ENCODE measurements around the gene APBA1. TPM values are rescaled to one million over a fixed set of nuclear protein-coding genes. Genes with fewer than 3 reads are reported as not detected.

APBA1 gene
- total RNA-seq, 2 experiments from 2014 or later, result 0.79 to 3.6 TPM

DNA sequence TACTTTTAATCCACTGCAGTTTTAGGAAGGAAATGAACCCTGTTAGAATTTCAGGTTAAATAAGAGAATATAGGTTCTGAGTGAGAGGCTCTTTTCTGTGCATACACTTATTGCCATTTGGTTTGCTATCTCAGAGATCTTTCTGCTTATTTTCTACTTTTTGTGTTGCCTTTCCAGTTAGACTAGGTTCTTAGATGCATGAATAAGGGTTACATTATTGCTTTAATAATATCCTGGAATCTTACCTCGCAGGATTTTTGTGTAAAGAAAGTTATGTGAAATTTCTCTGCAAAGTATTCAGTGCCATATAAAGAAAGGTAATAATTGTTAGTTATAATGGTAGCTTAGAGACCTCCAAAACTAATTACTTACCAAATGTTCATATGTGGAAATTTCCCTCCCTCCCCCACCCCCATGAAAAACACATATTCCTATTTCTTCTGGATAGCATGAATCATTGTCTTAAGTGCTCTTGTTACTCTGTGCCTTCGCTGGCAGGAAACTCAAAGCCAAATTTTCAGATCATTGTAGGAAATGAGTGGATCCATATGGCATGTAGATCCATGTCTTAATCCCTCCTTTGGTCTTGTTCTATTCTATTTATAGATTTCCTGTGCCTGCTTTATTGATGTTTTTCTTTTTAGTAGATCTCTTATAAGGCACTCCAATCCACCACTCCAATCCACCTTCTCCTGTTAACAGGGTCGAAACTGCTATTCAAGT, 2.7 kb upstream of the APBA1 start:
- Mint-ChIP-seq H3K27ac (no peak overlapping the region), H3K36me3 (no peaks in the 10 kb centered on the region), H3K4me3 (no peak overlapping the region), H3K9me3 (ENCODE audit: low read depth) (no peaks in the 10 kb centered on the region), H3K4me1 (peaks cover 4% of the 10 kb centered on the region), H3K27me3 (peaks cover 55% of the 10 kb centered on the region)
- CTCF ChIA-PET, result no interaction called here
- ATAC-seq (no peak), DNase-seq (no peak)

GRCh38 chr9:69674112-69674685, 2.0 kb upstream of the APBA1 start:
- Mint-ChIP-seq H3K36me3 (no peaks in the 10 kb centered on the region), H3K4me1 (peaks cover 4% of the 10 kb centered on the region), H3K4me3 (no peak overlapping the region), H3K9me3 (ENCODE audit: low read depth) (no peaks in the 10 kb centered on the region), H3K27me3 (peaks cover 55% of the 10 kb centered on the region), H3K27ac (no peak overlapping the region)
- no peak for ATAC-seq
- no peak for DNase-seq
- CTCF ChIA-PET, result interaction anchor here (0.9 to 1.6 kb wide), 2 partner anchors 27 to 76 kb away, joined by 3 to 5 read pairs; no protein-coding TSS in a partner anchor

- Mint-ChIP-seq H3K4me3 (peak overlapping the region; percentile 58), H3K9me3 (ENCODE audit: low read depth) (no peaks in the 10 kb centered on the region), H3K27me3 (peaks cover 50% of the 10 kb centered on the region), H3K36me3 (no peaks in the 10 kb centered on the region), H3K4me1 (peaks cover 4% of the 10 kb centered on the region), H3K27ac (no peak overlapping the region)
- DNase-seq (no peak), ATAC-seq (no peak)
- CTCF ChIA-PET, result interaction anchor here (0.7 to 1.6 kb wide), 12 partner anchors 11 to 929 kb away, joined by 3 to 5 read pairs (median 4); partner anchors contain the start of gene PTAR1
Measured at GRCh38 chr9:69673311-69673640, 1.1 kb upstream of the APBA1 start.

- H3K27me3 Mint-ChIP-seq, result peaks cover 50% of the 10 kb centered on the region
- H3K4me1 Mint-ChIP-seq, result peaks cover 4% of the 10 kb centered on the region
- ATAC-seq (peak; percentile 97), DNase-seq (peak; percentile 76)
- no peaks in the 10 kb centered on the region for H3K36me3 Mint-ChIP-seq
- H3K4me3 Mint-ChIP-seq, result peak overlapping the region; percentile 58
- no peak overlapping the region for H3K27ac Mint-ChIP-seq
- H3K9me3 Mint-ChIP-seq (ENCODE audit: low read depth), result no peaks in the 10 kb centered on the region
- CTCF ChIA-PET, result interaction anchor here (0.7 to 1.6 kb wide), 15 partner anchors 11 to 930 kb away, joined by 3 to 5 read pairs (median 3); partner anchors contain the start of gene PTAR1
Measured at GRCh38 chr9:69672596-69673310, 582 bp upstream of the APBA1 start.

GRCh38 chr9:69671311-69671878, 776 bp downstream of the APBA1 start:
- H3K36me3 Mint-ChIP-seq, result no peaks in the 10 kb centered on the region
- DNase-seq, result no peak
- no peaks in the 10 kb centered on the region for H3K9me3 Mint-ChIP-seq (ENCODE audit: low read depth)
- H3K27ac Mint-ChIP-seq, result no peak overlapping the region
- peaks cover 4% of the 10 kb centered on the region for H3K4me1 Mint-ChIP-seq
- CTCF ChIA-PET, result interaction anchor here (1.1 to 1.6 kb wide), 4 partner anchors 18 to 931 kb away, joined by 3 to 4 read pairs (median 4); no protein-coding TSS in a partner anchor
- ATAC-seq, result no peak
- H3K27me3 Mint-ChIP-seq, result peaks cover 48% of the 10 kb centered on the region
- H3K4me3 Mint-ChIP-seq, result peak overlapping the region; percentile 23

GRCh38 chr9:69667306-69667705, 4.9 kb downstream of the APBA1 start:
- Mint-ChIP-seq H3K4me3 (no peak overlapping the region), H3K27ac (no peak overlapping the region), H3K27me3 (peaks cover 37% of the 10 kb centered on the region), H3K4me1 (no peaks in the 10 kb centered on the region), H3K9me3 (ENCODE audit: low read depth) (no peaks in the 10 kb centered on the region), H3K36me3 (no peaks in the 10 kb centered on the region)
- no peak for ATAC-seq
- CTCF ChIA-PET, result no interaction called here
- no peak for DNase-seq

DNA sequence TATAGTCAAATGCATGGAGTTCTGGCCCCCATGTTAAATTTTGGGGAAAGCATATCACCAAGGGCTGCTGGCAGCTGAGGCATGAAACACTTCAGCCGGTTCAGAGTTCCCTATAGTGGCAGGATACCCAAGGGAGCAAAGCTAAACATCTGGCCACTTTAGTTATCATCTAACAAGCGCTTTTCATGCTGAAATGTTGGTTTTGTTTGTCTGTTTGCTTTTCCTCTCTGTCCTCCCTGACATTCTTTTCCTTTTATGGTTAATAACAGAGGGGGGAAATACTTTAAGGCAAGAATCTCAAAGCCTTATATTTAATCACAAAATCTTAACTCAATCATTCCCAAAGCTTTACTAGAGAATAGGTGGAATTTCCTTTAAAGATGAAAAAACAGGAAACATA, 11.9 kb downstream of the APBA1 start:
- H3K27me3 Mint-ChIP-seq, result peaks cover 29% of the 10 kb centered on the region
- no peak overlapping the region for H3K27ac Mint-ChIP-seq
- H3K4me1 Mint-ChIP-seq, result no peaks in the 10 kb centered on the region
- DNase-seq (no peak), ATAC-seq (no peak)
- no peak overlapping the region for H3K4me3 Mint-ChIP-seq
- CTCF ChIA-PET, result no interaction called here
- H3K9me3 Mint-ChIP-seq (ENCODE audit: low read depth), result no peaks in the 10 kb centered on the region
- H3K36me3 Mint-ChIP-seq, result no peaks in the 10 kb centered on the region

GRCh38 chr9:69658987-69659675, 13.0 kb downstream of the APBA1 start:
- CTCF ChIA-PET, result interaction anchor here (1.0 kb wide), 1 partner anchor 14 kb away, joined by 3 read pairs; the partner anchor contains the start of gene APBA1
- no peak for ATAC-seq
- no peak for DNase-seq
- no peak overlapping the region for H3K4me3 Mint-ChIP-seq
- no peaks in the 10 kb centered on the region for H3K4me1 Mint-ChIP-seq
- H3K36me3 Mint-ChIP-seq, result no peaks in the 10 kb centered on the region
- no peak overlapping the region for H3K27ac Mint-ChIP-seq
- H3K9me3 Mint-ChIP-seq (ENCODE audit: low read depth), result no peaks in the 10 kb centered on the region
- H3K27me3 Mint-ChIP-seq, result peaks cover 22% of the 10 kb centered on the region

- no peaks in the 10 kb centered on the region for H3K9me3 Mint-ChIP-seq (ENCODE audit: low read depth)
- no peaks in the 10 kb centered on the region for H3K36me3 Mint-ChIP-seq
- H3K27ac Mint-ChIP-seq, result no peak overlapping the region
- H3K4me1 Mint-ChIP-seq, result no peaks in the 10 kb centered on the region
- DNase-seq (no peak), ATAC-seq (no peak)
- no peak overlapping the region for H3K4me3 Mint-ChIP-seq
- CTCF ChIA-PET, result no interaction called here
- H3K27me3 Mint-ChIP-seq, result peaks cover 19% of the 10 kb centered on the region
Measured at GRCh38 chr9:69657269-69657668, 14.9 kb downstream of the APBA1 start.

DNA sequence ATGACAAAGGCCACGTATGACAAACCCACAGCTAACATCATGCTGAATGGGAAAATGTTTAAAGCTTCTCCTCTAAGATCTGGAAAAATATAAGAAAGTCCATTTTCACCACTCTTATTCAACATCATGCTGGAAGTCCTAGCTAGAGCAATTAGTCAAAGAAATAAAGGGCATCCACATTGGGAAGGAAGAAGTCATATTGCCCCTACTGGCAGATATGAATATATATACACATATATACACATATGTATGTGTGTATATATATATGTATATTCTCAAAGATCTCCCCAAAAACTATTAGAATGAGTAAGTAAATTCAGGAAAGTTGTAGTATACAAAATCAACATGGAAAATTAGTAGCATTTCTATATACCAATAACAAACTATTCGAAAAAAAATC, 17.1 kb downstream of the APBA1 start:
- peaks cover 5% of the 10 kb centered on the region for H3K27me3 Mint-ChIP-seq
- ATAC-seq (no peak), DNase-seq (no peak)
- H3K27ac Mint-ChIP-seq, result no peak overlapping the region
- H3K4me1 Mint-ChIP-seq, result no peaks in the 10 kb centered on the region
- no peaks in the 10 kb centered on the region for H3K36me3 Mint-ChIP-seq
- H3K4me3 Mint-ChIP-seq, result no peak overlapping the region
- no peaks in the 10 kb centered on the region for H3K9me3 Mint-ChIP-seq (ENCODE audit: low read depth)
- CTCF ChIA-PET, result no interaction called here

DNA sequence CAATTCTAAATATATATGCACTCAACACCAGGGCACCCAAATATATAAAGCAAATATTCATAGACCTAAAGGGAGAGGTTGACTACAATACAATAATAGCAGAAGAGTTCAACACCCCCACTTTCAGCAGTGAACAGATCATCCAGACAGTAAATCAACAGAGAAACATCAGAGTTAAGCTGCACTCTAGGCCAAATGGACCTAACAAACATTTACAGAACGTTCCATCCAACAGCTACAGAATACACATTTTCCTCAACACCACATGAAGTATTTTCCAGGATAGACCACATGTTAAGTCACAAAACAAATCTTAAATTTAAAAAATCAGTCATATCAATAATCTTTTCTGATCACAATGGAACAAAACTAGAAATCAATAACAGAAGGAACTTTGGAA, 18.9 kb downstream of the APBA1 start:
- H3K4me1 Mint-ChIP-seq, result no peaks in the 10 kb centered on the region
- H3K36me3 Mint-ChIP-seq, result no peaks in the 10 kb centered on the region
- peaks cover 5% of the 10 kb centered on the region for H3K27me3 Mint-ChIP-seq
- no peak overlapping the region for H3K4me3 Mint-ChIP-seq
- no peak for DNase-seq
- no peak overlapping the region for H3K27ac Mint-ChIP-seq
- CTCF ChIA-PET, result interaction anchor here (0.7 kb wide), 1 partner anchor 226 kb away, joined by 4 read pairs; no protein-coding TSS in a partner anchor
- no peak for ATAC-seq
- no peaks in the 10 kb centered on the region for H3K9me3 Mint-ChIP-seq (ENCODE audit: low read depth)

- Mint-ChIP-seq H3K27ac (no peak overlapping the region), H3K4me3 (no peak overlapping the region), H3K4me1 (no peaks in the 10 kb centered on the region), H3K36me3 (no peaks in the 10 kb centered on the region), H3K9me3 (ENCODE audit: low read depth) (no peaks in the 10 kb centered on the region), H3K27me3 (peaks cover 8% of the 10 kb centered on the region)
- ATAC-seq, result no peak
- DNase-seq, result no peak
- CTCF ChIA-PET, result no interaction called here
Measured at GRCh38 chr9:69649566-69650250, 22.5 kb downstream of the APBA1 start.

Data from activated CD8-positive, alpha-beta memory T cell treated with anti-CD3 and anti-CD28 coated beads, Interleukin-2, amount 10 ng/mL, durations not matched to agents 7 days and 5 days (primary cell).